HT-29 (cell line): ENCODE measurements around the gene ZNF280D. TPM values are rescaled to one million over a fixed set of nuclear protein-coding genes. Genes with fewer than 3 reads are reported as not detected.

ENCODE experiments used
- DNase-seq: peaks from one replicate; pipeline ENCODE4 v3.0.0-alpha.2; 2015; ENCODE audit warnings: low spot score
- small RNA-seq: library from RNA; depleted of rRNA; stranded (forward); fragments of <200 nt; gene quantifications from one replicate; pipeline ENCODE3, GENCODE V24; 2014
- total RNA-seq: library from RNA; depleted of rRNA; stranded (reverse); fragments of >200 nt; shearing (Covaris generic); gene quantifications from 2 replicates; pipeline ENCODE4 v1.2.3, GENCODE V29; 2014; rRNA removed

The ZNF280D gene
- total RNA-seq, 1 experiment from 2014 or later: 8.5 TPM

- no peak for DNase-seq
Observed at GRCh38 chr15:56648311-56648710, 85.0 kb downstream of the ZNF280D start.

- no peak for DNase-seq
Observed at GRCh38 chr15:56640549-56640948, 92.8 kb downstream of the ZNF280D start.

- DNase-seq: no peak
Observed at GRCh38 chr15:56640127-56640526, 93.2 kb downstream of the ZNF280D start.

- no peak for DNase-seq
Observed at GRCh38 chr15:56639631-56640030, 93.7 kb downstream of the ZNF280D start.

- DNase-seq: peak; percentile 22
Observed at GRCh38 chr15:56631765-56632164, 101.5 kb downstream of the ZNF280D start.

- DNase-seq: no peak
Observed at GRCh38 chr15:56628893-56629532, 104.3 kb downstream of the ZNF280D start.

GRCh38 chr15:56619887-56620286 lies 113.4 kb downstream of the ZNF280D start:
- no peak for DNase-seq

- no peak for DNase-seq
Observed at GRCh38 chr15:56617628-56618027, 115.7 kb downstream of the ZNF280D start.

- no peak for DNase-seq
Observed at GRCh38 chr15:56616551-56616950, 116.8 kb downstream of the ZNF280D start.

- no peak for DNase-seq
Observed at GRCh38 chr15:56613811-56614210, 119.5 kb downstream of the ZNF280D start.

- DNase-seq: no peak
Observed at GRCh38 chr15:56608993-56609392, 124.3 kb downstream of the ZNF280D start.

GRCh38 chr15:56608140-56608778 lies 125.0 kb downstream of the ZNF280D start:
- no peak for DNase-seq

- DNase-seq: no peak
Observed at GRCh38 chr15:56602253-56602652, 131.1 kb downstream of the ZNF280D start.

- DNase-seq: no peak
Observed at GRCh38 chr15:56600380-56600779, 132.9 kb downstream of the ZNF280D start.

- no peak for DNase-seq
Observed at GRCh38 chr15:56598991-56599390, 134.3 kb downstream of the ZNF280D start.

- no peak for DNase-seq
Observed at GRCh38 chr15:56587686-56588085, 145.6 kb downstream of the ZNF280D start.

- DNase-seq: no peak
Observed at GRCh38 chr15:56586206-56586605, 147.1 kb downstream of the ZNF280D start.

- DNase-seq: no peak
Observed at GRCh38 chr15:56582785-56583184, 150.5 kb downstream of the ZNF280D start.

Small RNAs within 50 kb of the gene (small RNA-seq; reads per million reads assigned to genes)
- not detected for gene RF00019

Other genes with a start within 250 kb of the ZNF280D start
- 154 and 155 TPM in 2 replicates for gene TCF12, start 185.1 kb upstream of the ZNF280D start, total RNA-seq